ENCODE results near the gene RSPRY1. TPM values are rescaled to one million over a fixed set of nuclear protein-coding genes. Genes with fewer than 3 reads are reported as not detected.

The RSPRY1 gene
- total and polyA plus RNA-seq, 2 of the 4 experiments (the other 2 are of a cell fraction) = 25.2 to 62.2 TPM

GRCh38 chr16:57192146-57192545, 6.0 kb downstream of the RSPRY1 start:
- ATAC-seq (ENCODE audit: low read depth) (no peak), DNase-seq (peak; percentile 50)
- H4K20me1 ChIP-seq (ENCODE audit: insufficient read depth, low read length) = peaks cover 18% of the 10 kb centered on the region; the same call in 1 of the 2 replicates
- ChIA-PET CTCF (interaction anchor here (0.5 kb wide), 1 partner anchor 107 kb away, joined by 3 read pairs; no protein-coding TSS in a partner anchor), POLR2A (ENCODE audit: unreplicated experiment) (no interaction called here)
- H3K4me3 ChIP-seq (ENCODE audit: insufficient read depth, low read depth, low read length) = no peak overlapping the region
- BruUV-seq (replicated peaks) = no TSS peak
- intact Hi-C loops (cut with micrococcal nuclease) (no loop called here), in situ Hi-C loops (cut with MboI; ENCODE audit: low sequenced_read_pairs) (no loop called here), dilution Hi-C loops (cut with HindIII; ENCODE audit: low sequenced_read_pairs, unreplicated experiment) (no loop called here)
- no peak overlapping the region for H2BK15ac ChIP-seq (ENCODE audit: low read depth, low read length)
- no peak overlapping the region for H3K56ac ChIP-seq (ENCODE audit: extremely low read depth, insufficient read depth, low read length)
- H4K91ac ChIP-seq (ENCODE audit: insufficient read depth, low read depth, low read length) = no peak overlapping the region
- no peak overlapping the region for H3K27ac ChIP-seq (ENCODE audit: insufficient read depth, low read length)
- H2BK20ac ChIP-seq (ENCODE audit: low read depth, low read length) = no peak overlapping the region
- H3K27me3 ChIP-seq (ENCODE audit: control insufficient read depth, insufficient read depth, low read length) = no peaks in the 10 kb centered on the region
- H3K4me1 ChIP-seq (ENCODE audit: control insufficient read depth, insufficient read depth, low read length) = peaks cover 23% of the 10 kb centered on the region
- no peak overlapping the region for H3K14ac ChIP-seq (replicated peaks; ENCODE audit: low read depth, low read length)
- TF ChIP-seq POLR2A (IDR thresholded peaks at IDR 0.05; ENCODE audit: low read depth, low read length) = no peak
- TF ChIP-seq FOS (IDR thresholded peaks at IDR 0.05; ENCODE audit: low read depth, low read length) = no peak
- TF ChIP-seq MXI1 (IDR thresholded peaks at IDR 0.05; ENCODE audit: borderline replicate concordance, low read depth, low read length) = no peak
- TF ChIP-seq NFE2L2 (IDR thresholded peaks at IDR 0.05; ENCODE audit: low read depth, low read length) = no peak
- TF ChIP-seq RCOR1 (IDR thresholded peaks at IDR 0.05; ENCODE audit: insufficient replicate concordance, low read length) = no peak
- no peak for TF ChIP-seq MAFK (IDR thresholded peaks at IDR 0.05; ENCODE audit: low read depth, low read length)
- TF ChIP-seq MAZ (IDR thresholded peaks at IDR 0.05; ENCODE audit: borderline replicate concordance, low read depth, low read length) = no peak
- H4K5ac ChIP-seq (ENCODE audit: low read depth, low read length) = no peak overlapping the region
- H4K8ac ChIP-seq (ENCODE audit: low read depth in 2 of 2, low read length in 2 of 2) = no peak overlapping the region
- H2AK5ac ChIP-seq (ENCODE audit: low read depth, low read length) = no peak overlapping the region
- H3K23ac ChIP-seq (ENCODE audit: low read depth, low read length) = no peak overlapping the region
- H3K4ac ChIP-seq (ENCODE audit: low read depth, low read length) = no peak overlapping the region
- H3K9me3 ChIP-seq (ENCODE audit: control insufficient read depth, insufficient read depth, low read length) = no peaks in the 10 kb centered on the region
- H3K4me2 ChIP-seq (ENCODE audit: low read depth, low read length) = no peak overlapping the region
- H3K36me3 ChIP-seq (ENCODE audit: control insufficient read depth, insufficient read depth, low read length) = no peaks in the 10 kb centered on the region; the same call in 1 of the 2 replicates
- no peak overlapping the region for H2BK120ac ChIP-seq (ENCODE audit: low read depth, low read length)
- H3K79me1 ChIP-seq (ENCODE audit: low read depth in 1 of 2, low read length in 2 of 2) = peaks cover 21 to 62% of the 10 kb centered on the region in 2 experiments
- no peak overlapping the region for H3K9ac ChIP-seq (ENCODE audit: low read depth, low read length)
- no peak overlapping the region for H2AFZ ChIP-seq (replicated peaks; ENCODE audit: low read length, poor library complexity)
- H3K9me1 ChIP-seq (ENCODE audit: insufficient read depth, low read length) = no peaks in the 10 kb centered on the region; the same call in 1 of the 2 replicates
- H3K18ac ChIP-seq (ENCODE audit: low read depth, low read length) = no peak overlapping the region
- WGBS, 2 experiments (ENCODE audit: extremely low coverage in 2 of 2, insufficient read length in 1 of 2) = no CpG with 5 or more reads among the region's 3 CpGs
- no peak overlapping the region for H2AK9ac ChIP-seq (replicated peaks; ENCODE audit: low read depth, low read length, poor library complexity)
- peak overlapping the region; percentile 66 for H2BK5ac ChIP-seq (ENCODE audit: low read depth, low read length, poor library complexity, severe bottlenecking)
